ENCODE data around the gene ZCCHC8. TPM values are rescaled to one million over a fixed set of nuclear protein-coding genes. Genes with fewer than 3 reads are reported as not detected.
"Not testable (repeated sequence)": the region's sequence is repeated elsewhere in the genome, so short reads cannot be mapped to it uniquely, and the experiment has no call there.

Gene ZCCHC8
- total RNA-seq, 1 donor from 2014 or later, result 42.5 TPM

- H3K4me3 Mint-ChIP-seq; H3K9me3 Mint-ChIP-seq; H3K27me3 Mint-ChIP-seq (ENCODE audit: insufficient read depth); H3K4me1 Mint-ChIP-seq (ENCODE audit: low read depth); DNase-seq (ENCODE audit: low spot score): not testable (repeated sequence)
- intact Hi-C loops (cut with micrococcal nuclease), result loop anchor here (2.0 kb wide), 1 partner anchor 16 kb away; the partner anchor contains the start of gene ZCCHC8
- peaks cover 54% of the 10 kb centered on the region for H3K36me3 Mint-ChIP-seq (ENCODE audit: low read depth)
- H3K27ac Mint-ChIP-seq, result peak overlapping the region; percentile 0
These were observed 16.3 kb downstream of the ZCCHC8 start for GRCh38 chr12:122484385-122484784.

- H3K4me1 Mint-ChIP-seq (ENCODE audit: low read depth), result no peaks in the 10 kb centered on the region
- no peaks in the 10 kb centered on the region for H3K9me3 Mint-ChIP-seq
- no peak overlapping the region for H3K4me3 Mint-ChIP-seq
- no peak for DNase-seq (ENCODE audit: low spot score)
- intact Hi-C loops (cut with micrococcal nuclease), result loop anchor here (2.0 kb wide), 1 partner anchor 17 kb away; the partner anchor contains the start of gene ZCCHC8
- H3K27me3 Mint-ChIP-seq (ENCODE audit: insufficient read depth), result no peaks in the 10 kb centered on the region
- H3K36me3 Mint-ChIP-seq (ENCODE audit: low read depth), result peaks cover 53% of the 10 kb centered on the region
- no peak overlapping the region for H3K27ac Mint-ChIP-seq
These were observed 16.8 kb downstream of the ZCCHC8 start for GRCh38 chr12:122483969-122484368.

DNA sequence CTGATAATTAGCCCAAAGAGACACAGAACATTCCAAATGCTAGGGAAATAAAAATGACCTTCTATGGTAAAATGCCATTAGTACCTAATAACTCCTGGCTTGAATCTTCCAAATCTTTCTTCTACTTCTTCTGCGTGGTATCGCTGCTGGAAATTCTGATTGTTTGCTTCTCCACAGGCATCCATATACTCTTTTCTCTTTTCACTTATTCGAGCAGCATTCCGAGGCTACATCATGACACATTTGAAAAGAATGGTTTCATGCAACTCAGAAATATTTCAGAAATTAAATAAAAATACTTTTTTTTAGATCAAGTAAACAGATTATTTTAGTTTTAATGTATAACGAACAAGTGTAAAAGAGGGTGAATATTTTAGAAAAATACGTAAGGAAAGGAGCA, 18.9 kb downstream of the ZCCHC8 start:
- DNase-seq (ENCODE audit: low spot score), result no peak

GRCh38 chr12:122480753-122481152, 20.0 kb downstream of the ZCCHC8 start:
- DNase-seq (ENCODE audit: low spot score), result no peak
- no peaks in the 10 kb centered on the region for H3K27me3 Mint-ChIP-seq (ENCODE audit: insufficient read depth)
- H3K36me3 Mint-ChIP-seq (ENCODE audit: low read depth), result peaks cover 65% of the 10 kb centered on the region
- no peaks in the 10 kb centered on the region for H3K9me3 Mint-ChIP-seq
- peaks cover 3% of the 10 kb centered on the region for H3K4me1 Mint-ChIP-seq (ENCODE audit: low read depth)
- H3K4me3 Mint-ChIP-seq, result no peak overlapping the region
- intact Hi-C loops (cut with micrococcal nuclease), result no loop called here
- no peak overlapping the region for H3K27ac Mint-ChIP-seq

More for the DNA sequence above, 18.9 kb downstream of the ZCCHC8 start:
- no peaks in the 10 kb centered on the region for H3K9me3 Mint-ChIP-seq
- peaks cover 59% of the 10 kb centered on the region for H3K36me3 Mint-ChIP-seq (ENCODE audit: low read depth)
- intact Hi-C loops (cut with micrococcal nuclease), result no loop called here
- H3K27me3 Mint-ChIP-seq (ENCODE audit: insufficient read depth), result no peaks in the 10 kb centered on the region
- no peak overlapping the region for H3K27ac Mint-ChIP-seq
- no peak overlapping the region for H3K4me3 Mint-ChIP-seq
- no peaks in the 10 kb centered on the region for H3K4me1 Mint-ChIP-seq (ENCODE audit: low read depth)

- no peak overlapping the region for H3K27ac Mint-ChIP-seq
- DNase-seq (ENCODE audit: low spot score), result no peak
- H3K27me3 Mint-ChIP-seq (ENCODE audit: insufficient read depth), result no peaks in the 10 kb centered on the region
- intact Hi-C loops (cut with micrococcal nuclease), result no loop called here
- peaks cover 58% of the 10 kb centered on the region for H3K36me3 Mint-ChIP-seq (ENCODE audit: low read depth)
- H3K4me1 Mint-ChIP-seq (ENCODE audit: low read depth), result peaks cover 27% of the 10 kb centered on the region
- no peak overlapping the region for H3K4me3 Mint-ChIP-seq
- H3K9me3 Mint-ChIP-seq, result no peaks in the 10 kb centered on the region
These were observed 26.4 kb downstream of the ZCCHC8 start for GRCh38 chr12:122474324-122474716.

DNA sequence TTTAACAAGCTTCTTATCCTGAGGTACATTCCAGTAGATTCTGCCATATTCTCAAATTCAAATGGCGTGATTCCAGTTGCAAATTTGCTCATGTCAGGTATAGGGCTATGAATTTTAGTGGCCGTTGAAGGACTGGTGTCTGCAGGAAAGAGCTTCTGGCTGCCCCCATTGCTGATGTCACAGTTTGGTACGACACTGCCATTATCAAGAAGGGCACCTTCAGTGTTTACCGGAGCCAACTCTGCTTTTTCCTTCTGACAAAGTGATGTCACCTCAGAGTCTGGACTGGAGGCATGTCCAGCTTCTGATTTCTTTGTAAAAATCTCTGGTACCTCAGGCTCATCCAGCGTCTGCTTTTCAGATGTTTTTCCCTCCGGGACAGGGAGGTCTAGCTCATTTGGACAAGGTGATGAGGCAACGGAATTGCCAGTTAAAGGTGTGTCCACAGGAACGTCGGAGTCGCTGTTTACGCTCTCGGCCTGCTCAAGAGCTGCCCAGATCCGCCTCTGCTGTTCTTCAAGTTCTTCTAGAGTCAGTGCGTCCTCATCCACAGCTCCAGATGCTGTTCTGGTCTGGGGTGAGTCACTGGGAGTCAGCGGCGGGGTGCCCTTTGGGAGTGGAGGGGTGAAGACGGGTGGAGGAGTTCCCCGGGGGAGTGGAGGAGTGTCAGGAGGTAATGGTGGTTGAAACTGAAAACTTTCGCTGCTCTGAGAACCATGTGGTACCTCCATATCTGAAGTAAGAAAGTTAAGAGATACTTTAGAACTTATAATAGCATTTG, 27.0 kb downstream of the ZCCHC8 start:
- Mint-ChIP-seq H3K36me3 (ENCODE audit: low read depth) (peaks cover 53% of the 10 kb centered on the region), H3K27ac (peak overlapping the region; percentile 45), H3K4me1 (ENCODE audit: low read depth) (peaks cover 27% of the 10 kb centered on the region), H3K9me3 (no peaks in the 10 kb centered on the region), H3K27me3 (ENCODE audit: insufficient read depth) (no peaks in the 10 kb centered on the region), H3K4me3 (no peak overlapping the region)
- intact Hi-C loops (cut with micrococcal nuclease), result no loop called here
- no peak for DNase-seq (ENCODE audit: low spot score)

DNA sequence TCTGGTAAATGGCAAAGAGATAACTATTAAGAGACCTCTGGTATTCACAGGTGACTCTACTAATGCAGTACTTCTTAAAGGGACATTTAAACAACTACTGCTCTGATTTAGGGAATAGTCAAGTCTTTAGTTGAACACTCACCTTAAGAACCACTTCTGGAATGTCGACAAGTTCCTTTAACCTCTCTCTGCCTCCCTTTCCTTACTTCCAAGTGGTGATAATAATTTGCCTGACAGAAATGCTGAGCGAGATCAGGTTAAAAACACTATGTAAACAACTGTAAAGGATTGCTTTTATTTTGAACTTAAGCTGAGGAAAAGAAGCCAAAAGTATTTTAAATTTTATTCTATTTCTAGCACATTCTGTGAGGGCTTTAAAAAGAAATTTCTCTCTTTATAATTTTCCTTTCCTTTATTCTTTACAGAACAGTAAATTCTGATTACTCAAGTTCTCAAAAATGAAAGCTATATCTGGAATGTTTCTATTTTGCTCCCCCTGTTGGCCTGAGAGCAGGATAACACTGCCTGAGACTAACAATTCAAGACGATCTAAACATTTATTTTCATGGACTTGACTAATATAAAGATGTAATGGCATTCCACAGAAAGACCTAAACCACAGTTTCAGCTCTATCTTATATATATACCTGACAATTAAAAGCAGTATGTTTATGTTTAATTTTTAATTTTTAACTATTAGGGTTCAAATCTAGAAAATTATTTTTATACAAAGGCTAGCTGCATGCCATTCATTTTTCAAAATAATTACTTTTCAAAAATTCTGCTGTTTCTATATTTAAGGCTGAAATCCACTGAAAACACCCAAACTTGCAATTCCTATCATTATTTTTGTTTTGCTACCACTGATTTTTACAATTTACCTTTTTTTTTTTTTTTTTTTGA, 29.2 kb downstream of the ZCCHC8 start:
- H3K36me3 Mint-ChIP-seq (ENCODE audit: low read depth), result peaks cover 37% of the 10 kb centered on the region
- intact Hi-C loops (cut with micrococcal nuclease), result loop anchor here (1.0 to 2.0 kb wide), 4 partner anchors 18 to 135 kb away; partner anchors contain the start of gene CLIP1
- no peaks in the 10 kb centered on the region for H3K27me3 Mint-ChIP-seq (ENCODE audit: insufficient read depth)
- no peak overlapping the region for H3K4me3 Mint-ChIP-seq
- peaks cover 27% of the 10 kb centered on the region for H3K4me1 Mint-ChIP-seq (ENCODE audit: low read depth)
- DNase-seq (ENCODE audit: low spot score), result no peak
- H3K9me3 Mint-ChIP-seq, result no peaks in the 10 kb centered on the region
- H3K27ac Mint-ChIP-seq, result no peak overlapping the region

DNA sequence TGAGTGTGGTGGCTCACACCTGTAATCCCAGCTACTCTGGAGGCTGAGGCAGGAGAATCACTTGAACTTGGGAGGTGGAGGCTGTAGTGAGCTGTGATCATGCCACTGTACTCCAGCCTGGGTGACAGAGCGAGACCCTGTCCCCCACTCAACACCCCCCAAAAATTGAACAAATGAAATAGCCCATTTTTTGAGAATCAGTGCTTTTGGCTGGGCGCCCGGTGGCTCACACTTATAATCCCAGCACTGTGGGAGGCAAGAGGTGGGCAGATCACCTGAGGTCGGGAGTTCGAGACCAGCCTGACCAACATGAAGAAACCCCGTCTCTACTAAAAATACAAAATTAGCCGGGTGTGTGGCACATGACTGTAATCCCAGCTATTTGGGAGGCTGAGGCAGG, 30.2 kb downstream of the ZCCHC8 start:
- H3K4me3 Mint-ChIP-seq; H3K27me3 Mint-ChIP-seq (ENCODE audit: insufficient read depth); DNase-seq (ENCODE audit: low spot score); H3K27ac Mint-ChIP-seq; H3K9me3 Mint-ChIP-seq: not testable (repeated sequence)
- intact Hi-C loops (cut with micrococcal nuclease), result loop anchor here (2.0 kb wide), 1 partner anchor 48 kb away; the partner anchor contains the start of gene CLIP1
- Mint-ChIP-seq H3K36me3 (ENCODE audit: low read depth) (peaks cover 27% of the 10 kb centered on the region), H3K4me1 (ENCODE audit: low read depth) (peaks cover 23% of the 10 kb centered on the region)

- H3K27me3 Mint-ChIP-seq (ENCODE audit: insufficient read depth); H3K27ac Mint-ChIP-seq; DNase-seq (ENCODE audit: low spot score); H3K9me3 Mint-ChIP-seq; H3K4me3 Mint-ChIP-seq: not testable (repeated sequence)
- Mint-ChIP-seq H3K4me1 (ENCODE audit: low read depth) (peaks cover 19% of the 10 kb centered on the region), H3K36me3 (ENCODE audit: low read depth) (peaks cover 22% of the 10 kb centered on the region)
- intact Hi-C loops (cut with micrococcal nuclease), result loop anchor here (2.0 to 10.0 kb wide), 2 partner anchors 47 to 1625 kb away; partner anchors contain the start of gene CLIP1
These were observed 30.9 kb downstream of the ZCCHC8 start for GRCh38 chr12:122469856-122470255.

DNA sequence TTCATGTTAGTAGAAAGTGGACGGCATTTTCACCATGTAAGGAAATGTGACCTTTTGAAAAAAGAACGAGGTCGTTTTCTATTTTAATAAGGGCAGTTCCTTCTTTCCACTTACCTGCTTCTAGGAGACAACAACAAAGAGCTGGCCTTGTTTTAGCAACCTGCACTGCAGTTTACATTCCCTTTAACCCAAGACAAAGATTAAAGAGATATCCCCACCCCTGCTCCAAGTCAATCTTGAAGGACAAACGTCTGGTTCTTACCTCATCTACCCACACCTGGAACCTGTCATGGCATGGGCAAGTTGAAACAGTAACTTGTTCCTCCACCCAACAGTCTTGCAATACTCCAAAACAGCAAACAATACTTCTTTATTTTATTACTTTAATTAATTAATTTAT, 32.7 kb downstream of the ZCCHC8 start:
- DNase-seq (ENCODE audit: low spot score), result no peak
- Mint-ChIP-seq H3K27ac (no peak overlapping the region), H3K36me3 (ENCODE audit: low read depth) (peaks cover 7% of the 10 kb centered on the region), H3K4me1 (ENCODE audit: low read depth) (peaks cover 6% of the 10 kb centered on the region), H3K9me3 (no peaks in the 10 kb centered on the region), H3K27me3 (ENCODE audit: insufficient read depth) (no peaks in the 10 kb centered on the region), H3K4me3 (no peak overlapping the region)
- intact Hi-C loops (cut with micrococcal nuclease), result loop anchor here (10.0 kb wide), 1 partner anchor 1623 kb away; no protein-coding TSS in a partner anchor

DNA sequence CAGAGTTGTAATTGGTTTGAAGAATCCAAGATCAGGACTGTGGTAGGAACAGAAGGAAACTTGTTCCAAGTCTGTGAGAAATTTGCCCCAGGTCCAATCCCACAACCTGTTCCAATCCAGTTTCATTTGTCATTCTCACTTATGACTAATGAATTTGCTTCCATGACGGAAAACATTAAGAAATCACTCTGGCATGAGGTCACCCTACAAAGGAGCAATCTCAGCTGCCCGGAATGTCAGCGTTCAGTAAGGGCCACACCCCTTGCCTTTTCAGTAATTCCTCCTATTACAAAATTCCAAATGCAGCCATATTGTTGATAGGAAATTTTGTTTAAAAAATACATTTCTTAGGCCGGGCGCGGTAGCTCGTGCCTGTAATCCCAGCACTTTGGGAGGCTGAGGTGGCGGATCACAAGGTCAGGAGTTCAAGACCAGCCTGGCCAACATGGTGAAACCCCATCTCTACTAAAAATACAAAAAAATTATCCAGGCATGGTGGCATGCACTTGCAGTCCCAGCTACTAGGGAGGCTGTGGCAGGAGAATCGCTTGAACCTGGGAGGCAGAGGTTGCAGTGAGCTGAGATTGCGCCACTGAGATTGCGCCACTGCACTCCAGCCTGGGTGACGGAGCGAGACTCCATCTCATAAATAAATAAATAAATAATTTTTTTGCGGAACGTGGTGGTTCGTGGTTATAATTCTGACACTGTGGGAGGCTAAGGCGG, 36.3 kb downstream of the ZCCHC8 start:
- H3K36me3 Mint-ChIP-seq (ENCODE audit: low read depth); H3K27me3 Mint-ChIP-seq (ENCODE audit: insufficient read depth); DNase-seq (ENCODE audit: low spot score); H3K27ac Mint-ChIP-seq; H3K4me1 Mint-ChIP-seq (ENCODE audit: low read depth); H3K9me3 Mint-ChIP-seq; H3K4me3 Mint-ChIP-seq: not testable (repeated sequence)
- intact Hi-C loops (cut with micrococcal nuclease), result loop anchor here (10.0 kb wide), 1 partner anchor 1620 kb away; no protein-coding TSS in a partner anchor

DNA sequence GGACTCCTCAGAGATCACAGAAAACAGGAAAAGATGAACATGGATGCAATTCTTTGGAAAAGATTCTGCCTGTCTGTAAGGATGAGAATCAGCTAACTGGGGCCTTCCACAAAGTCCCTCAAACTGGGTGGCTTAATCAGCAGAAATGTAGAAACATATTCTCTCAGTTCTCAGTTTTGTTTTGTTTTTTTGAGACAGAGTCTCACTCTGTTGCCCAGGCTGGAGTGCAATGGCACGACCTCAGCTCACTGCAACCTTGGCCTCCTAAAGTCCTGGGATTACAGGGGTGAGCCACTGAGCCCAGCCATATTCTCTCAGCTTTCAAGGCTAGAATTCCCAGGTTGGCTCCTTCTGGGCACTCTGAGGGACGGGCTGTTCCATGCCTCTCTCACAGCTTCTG, 40.1 kb downstream of the ZCCHC8 start:
- peaks cover 8% of the 10 kb centered on the region for H3K4me1 Mint-ChIP-seq (ENCODE audit: low read depth)
- H3K27me3 Mint-ChIP-seq (ENCODE audit: insufficient read depth), result no peaks in the 10 kb centered on the region
- intact Hi-C loops (cut with micrococcal nuclease), result loop anchor here (10.0 kb wide), 1 partner anchor 1616 kb away; no protein-coding TSS in a partner anchor
- H3K27ac Mint-ChIP-seq, result no peak overlapping the region
- no peaks in the 10 kb centered on the region for H3K9me3 Mint-ChIP-seq
- H3K36me3 Mint-ChIP-seq (ENCODE audit: low read depth), result no peaks in the 10 kb centered on the region
- DNase-seq (ENCODE audit: low spot score), result no peak
- no peak overlapping the region for H3K4me3 Mint-ChIP-seq

All from activated T-helper 1 cell treated with anti-CD3 and anti-CD28 coated beads, Interleukin-12 subunit alpha, Interleukin-12 subunit beta, Interleukin-2, Interleukin-4 antibody, amounts not matched to agents 30 ng/mL and 10 ng/mL and 1 ng/mL, durations not matched to agents 14 hours and 24 hours and 36 hours (primary cell).